ENCODE results near the gene SORCS3. TPM values are rescaled to one million over a fixed set of nuclear protein-coding genes. Genes with fewer than 3 reads are reported as not detected.

Gene SORCS3
- total and polyA plus RNA-seq, 10 of the 15 experiments (the other 5 are each of a cell fraction or from before 2014, with no cell fraction given): 0.01 to 0.04 (median 0.02) TPM; not detected in 7

DNA sequence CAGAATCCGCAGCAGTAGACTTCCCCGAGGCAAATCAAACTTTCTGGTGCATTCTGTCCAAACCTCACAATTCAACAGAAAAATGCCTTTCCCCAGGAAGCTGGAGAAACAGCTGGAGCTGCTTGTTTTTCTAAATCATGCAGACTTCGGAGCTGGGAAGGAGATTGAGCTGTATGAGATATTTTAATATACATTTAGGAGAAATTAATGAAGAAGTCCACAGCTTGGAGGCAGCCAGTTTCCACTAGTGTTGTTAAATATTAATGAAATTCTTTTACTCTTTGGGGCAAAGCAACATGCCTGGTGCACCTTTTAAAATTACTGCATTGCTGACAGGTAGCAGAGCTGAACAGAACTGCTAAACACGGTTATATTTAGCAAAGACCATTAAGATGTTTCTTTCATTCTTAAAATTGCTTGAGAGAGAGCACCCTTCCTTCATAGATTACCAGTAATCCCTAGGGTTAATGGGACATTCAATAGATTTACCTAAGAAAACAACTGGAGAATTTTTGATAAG lies 566.4 kb downstream of the SORCS3 start (continued):
- TF ChIP-seq MLLT1 (IDR thresholded peaks at IDR 0.05): no peak

GRCh38 chr10:105210546-105210945 lies 569.5 kb downstream of the SORCS3 start:
- Histone ChIP-seq H3K4me3 (no peak overlapping the region), H3K9me3 (replicated peaks; ENCODE audit: control insufficient read depth, insufficient read depth, low read length) (no peaks in the 10 kb centered on the region), H3K27ac (ENCODE audit: control insufficient read depth, insufficient read depth) (no peak overlapping the region), H3K4me2 (ENCODE audit: control insufficient read depth, insufficient read depth) (no peak overlapping the region), H3K36me3 (ENCODE audit: control insufficient read depth in 2 of 2, insufficient read depth in 2 of 2, low read length in 1 of 2) (no peaks in the 10 kb centered on the region), H3K9ac (ENCODE audit: control insufficient read depth, insufficient read depth, low read length) (no peak overlapping the region), H3K79me2 (ENCODE audit: control insufficient read depth, insufficient read depth, low read length) (no peaks in the 10 kb centered on the region), H3K4me1 (ENCODE audit: control insufficient read depth, insufficient read depth, low read length) (no peaks in the 10 kb centered on the region), H4K20me1 (ENCODE audit: control insufficient read depth, insufficient read depth) (no peaks in the 10 kb centered on the region), H3K27me3 (replicated peaks in 1 of 2; ENCODE audit: control insufficient read depth in 2 of 2, insufficient read depth in 2 of 2, low read length in 1 of 2) (no peaks in the 10 kb centered on the region), H2AFZ (ENCODE audit: control insufficient read depth, low read depth, low read length) (no peak overlapping the region)
- 37% methylated on average over 2 of the region's 2 CpGs for WGBS (ENCODE audit: insufficient coverage, insufficient replicate concordance, low lambda C conversion rate, missing lambda C conversion rate)
- FAIRE-seq (no peak), DNase-seq (ENCODE audit: low read depth, low spot score) (no peak), ATAC-seq (no peak)
- POLR2A ChIA-PET: no interaction called here
- RAD21 ChIA-PET (ENCODE audit: unreplicated experiment): no interaction called here
- intact Hi-C loops (cut with micrococcal nuclease; ENCODE audit: unreplicated experiment) (no loop called here), in situ Hi-C loops (cut with MboI) (no loop called here)
- no TSS peak for BruUV-seq (replicated peaks)
- SMC1A ChIA-PET (ENCODE audit: uncharacterized antibody, unreplicated experiment): interaction anchor here (1.1 kb wide), 1 partner anchor 9 kb away, joined by 3 read pairs; no protein-coding TSS in a partner anchor
- TF ChIP-seq SKIL (IDR thresholded peaks at IDR 0.05; ENCODE audit: low read depth, poor library complexity, severe bottlenecking) (no peak), CHD4 (IDR thresholded peaks at IDR 0.05) (no peak), NFIC (IDR thresholded peaks at IDR 0.05; ENCODE audit: low read depth, low read length) (no peak), ASH2L (IDR thresholded peaks at IDR 0.05; ENCODE audit: borderline replicate concordance, low read depth) (no peak), TARDBP (IDR thresholded peaks at IDR 0.05; ENCODE audit: borderline replicate concordance) (no peak), IKZF2 (IDR thresholded peaks at IDR 0.05) (no peak)
- TF ChIP-seq, protein P1, sequence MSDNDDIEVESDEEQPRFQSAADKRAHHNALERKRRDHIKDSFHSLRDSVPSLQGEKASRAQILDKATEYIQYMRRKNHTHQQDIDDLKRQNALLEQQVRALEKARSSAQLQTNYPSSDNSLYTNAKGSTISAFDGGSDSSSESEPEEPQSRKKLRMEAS (IDR thresholded peaks at IDR 0.05; ENCODE audit: low read depth, low read length): no peak
- CTCF ChIA-PET: no interaction called here

Measured in GM12878 (cell line).